Measurements from ENCODE around the gene RADX.

RADX gene

GRCh38 chrX:106684207-106684606, 72.4 kb downstream of the RADX start:
- no peak for DNase-seq

- no peak for DNase-seq
Observed at GRCh38 chrX:106692425-106693065, 80.8 kb downstream of the RADX start.

DNA sequence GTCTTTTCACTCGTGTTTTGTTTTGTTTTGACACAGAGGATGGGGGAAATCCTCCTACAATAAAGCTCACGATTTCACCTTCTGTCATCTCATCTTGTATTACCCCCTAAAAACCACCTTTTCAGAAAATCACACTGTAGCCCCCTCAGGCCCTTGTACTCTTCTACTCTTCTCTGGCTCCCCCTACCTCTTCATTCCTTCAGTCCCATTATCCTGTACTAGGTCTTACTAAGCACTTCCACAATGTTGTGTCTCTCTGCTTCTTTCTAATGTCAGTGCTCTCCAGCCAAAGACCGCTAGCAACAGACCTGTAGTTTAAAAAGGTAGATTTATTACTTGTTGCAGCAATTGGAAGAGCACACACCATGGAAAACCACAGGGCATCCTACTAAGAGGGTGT, 84.7 kb downstream of the RADX start:
- no peak for DNase-seq

- no peak for DNase-seq
Observed at GRCh38 chrX:106698693-106699092, 86.9 kb downstream of the RADX start.

GRCh38 chrX:106702636-106703035, 90.9 kb downstream of the RADX start:
- no peak for DNase-seq

DNA sequence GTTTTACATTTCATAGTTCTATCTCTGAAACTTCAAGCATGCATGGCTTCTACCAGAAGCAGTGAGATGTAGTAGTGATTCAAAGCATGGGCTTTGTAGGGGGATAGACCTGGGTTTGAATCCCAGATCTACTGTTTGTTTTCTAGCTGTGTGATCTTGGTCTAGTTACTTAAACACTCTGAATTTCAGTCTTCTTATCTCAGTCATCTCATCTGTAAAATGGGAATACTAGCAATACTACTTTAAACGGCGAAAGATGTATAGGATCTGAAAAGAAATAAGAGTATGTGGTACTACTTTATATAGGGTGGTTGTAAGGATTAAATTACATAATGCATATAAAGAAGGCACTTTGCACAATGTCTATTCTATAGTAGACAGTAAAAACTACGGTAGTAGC, 94.7 kb downstream of the RADX start:
- DNase-seq: no peak

DNA sequence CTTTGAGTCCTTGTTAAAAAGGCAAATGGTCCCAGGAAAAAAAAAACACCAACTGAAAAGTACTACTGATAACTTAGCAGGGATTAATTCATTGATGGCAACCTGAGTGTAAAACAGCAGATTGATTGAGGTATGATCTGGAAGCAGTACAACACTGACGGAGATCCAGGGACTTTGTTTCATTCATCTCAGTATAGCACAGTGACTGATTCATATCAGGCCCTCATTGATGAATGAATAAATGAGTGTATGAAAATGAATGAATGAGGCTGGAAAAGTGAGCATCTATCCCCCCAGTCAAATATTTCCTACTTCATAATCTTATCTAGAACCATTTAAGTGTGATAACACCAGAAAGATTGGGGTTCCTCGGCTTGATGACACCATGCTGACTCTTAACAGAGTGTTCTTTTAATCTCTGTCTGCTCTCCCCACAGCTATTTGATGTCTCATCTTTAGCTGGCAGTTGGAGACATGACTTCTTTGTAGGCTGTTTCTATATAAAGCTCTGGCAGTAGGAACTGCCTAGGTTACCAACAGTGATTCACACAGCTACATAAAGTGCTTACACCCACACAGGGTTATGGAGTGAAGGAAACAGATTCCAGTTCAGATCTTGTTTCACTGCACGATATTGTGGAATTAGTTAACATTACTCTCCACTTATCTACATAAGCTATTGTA, 96.1 kb downstream of the RADX start:
- DNase-seq: no peak

DNA sequence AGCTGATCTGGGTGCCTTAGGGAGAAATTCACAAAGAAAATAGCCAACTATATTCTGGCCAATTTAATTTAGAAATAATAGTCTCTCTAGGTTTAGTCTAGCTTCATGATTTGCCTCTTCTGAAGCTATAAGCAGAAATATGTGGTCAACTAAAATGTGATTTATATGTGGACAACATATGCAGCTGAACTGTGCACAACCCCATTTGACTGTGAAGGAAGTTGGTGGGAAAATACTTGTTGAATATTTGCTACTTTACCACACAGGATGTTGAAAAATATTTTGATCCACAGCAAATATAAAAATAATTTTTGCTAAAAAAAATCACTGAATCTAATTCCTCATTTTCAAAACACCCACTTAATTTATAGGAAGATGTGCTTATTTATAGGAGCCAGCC, 99.0 kb downstream of the RADX start:
- no peak for DNase-seq

DNA sequence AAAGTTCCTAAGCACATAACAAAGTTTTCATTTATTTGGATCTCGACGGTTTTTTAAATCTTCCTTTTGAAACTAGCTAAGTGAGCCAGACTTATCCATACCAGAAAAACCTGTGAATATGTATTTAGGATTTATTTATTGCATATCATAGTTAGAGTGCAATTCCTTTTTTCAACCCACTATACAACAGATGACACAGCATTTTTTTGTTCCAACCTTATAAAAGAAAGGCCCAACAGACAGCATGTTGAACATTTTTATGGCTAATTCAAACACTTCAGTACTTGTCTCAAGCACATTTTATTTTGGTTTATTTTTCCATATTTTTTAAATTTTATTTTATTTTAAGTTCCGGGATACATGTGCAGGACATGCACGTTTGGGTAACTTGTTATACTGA, 99.6 kb downstream of the RADX start:
- no peak for DNase-seq

DNA sequence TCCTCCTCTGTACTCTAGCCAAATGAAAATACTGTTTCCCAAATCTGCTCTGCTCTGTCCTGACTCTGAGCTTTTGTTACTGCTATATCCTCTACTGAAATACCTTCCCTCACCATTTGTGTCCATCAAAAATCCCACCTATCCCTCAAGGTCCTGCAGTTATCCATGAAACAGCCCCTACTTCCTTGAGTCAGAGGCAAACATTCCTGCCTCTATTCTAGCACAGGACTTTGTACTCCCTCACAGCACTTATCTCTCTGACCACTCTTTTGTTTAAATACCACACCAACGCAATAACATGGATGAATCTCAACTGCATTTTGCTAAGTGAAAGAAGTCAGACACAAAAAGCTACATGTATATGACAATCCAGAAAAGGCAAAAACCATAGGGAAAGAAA, 104.2 kb downstream of the RADX start:
- no peak for DNase-seq

DNA sequence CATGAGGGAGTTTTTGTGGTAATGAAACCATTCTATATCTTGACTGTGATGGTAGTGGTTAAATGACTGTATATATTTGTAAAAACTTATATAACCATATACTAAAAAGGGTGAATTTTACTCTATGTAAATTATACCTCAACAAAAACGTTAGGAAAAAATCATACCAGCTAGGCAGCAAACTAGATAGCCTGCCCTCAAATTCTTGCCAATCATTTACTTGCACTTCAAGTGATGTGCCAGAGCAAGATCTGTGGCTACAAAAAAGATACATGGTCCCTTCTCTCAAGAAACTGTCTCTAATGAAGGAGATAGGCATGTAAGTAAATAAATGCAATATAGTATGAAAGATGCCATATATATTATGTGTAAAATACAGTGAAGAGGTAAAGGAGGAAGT, 104.7 kb downstream of the RADX start:
- DNase-seq: no peak

DNA sequence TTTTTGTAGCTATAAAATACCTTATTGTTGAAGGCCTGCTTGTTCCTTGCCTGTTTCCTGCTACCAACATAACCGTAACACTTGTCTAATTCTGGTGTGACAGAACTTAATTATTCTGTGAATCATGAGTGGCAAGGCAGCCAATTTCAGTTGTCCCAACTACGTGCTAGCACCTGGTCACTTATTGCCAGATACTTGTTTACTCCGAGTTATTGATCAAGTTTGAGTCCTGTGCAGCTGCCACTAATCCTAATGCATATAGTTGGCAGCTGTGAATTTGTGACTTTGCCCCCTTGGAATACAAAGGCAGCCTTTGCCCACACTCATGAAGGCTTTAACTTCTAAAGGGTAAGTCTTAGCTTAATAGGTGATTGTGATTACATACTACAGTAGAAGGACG, 106.9 kb downstream of the RADX start:
- DNase-seq: no peak

DNA sequence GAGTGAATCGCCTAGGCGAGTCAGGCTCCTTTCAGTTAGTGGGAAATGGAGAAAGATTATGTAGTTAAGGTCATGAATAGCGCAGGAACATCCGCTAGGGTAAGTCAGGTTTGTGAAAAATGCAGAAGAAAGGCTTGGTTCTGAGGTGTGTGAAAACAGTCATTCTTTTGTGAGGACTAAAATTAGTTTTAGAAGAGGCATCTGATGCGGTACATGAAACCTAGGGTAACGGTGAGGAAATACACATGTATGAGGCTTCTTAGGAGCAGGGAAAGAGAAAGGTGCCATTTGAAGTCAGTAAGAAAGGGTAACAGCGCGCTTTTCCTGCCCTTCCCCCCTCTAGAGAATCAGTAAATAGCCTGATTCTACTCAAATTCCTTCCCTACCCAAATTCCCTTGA, 114.2 kb downstream of the RADX start:
- no peak for DNase-seq

- no peak for DNase-seq
Observed at GRCh38 chrX:106726485-106727437, 115.0 kb downstream of the RADX start, which contains the start of gene RNF128. Gene RNF128 (plus strand): TSS chrX:106726701. CDS start chrX:106726914, 213 bp downstream.

- no peak for DNase-seq
Observed at GRCh38 chrX:106728337-106728736, 116.6 kb downstream of the RADX start.

Measured in effector CD4-positive, alpha-beta T cell (primary cell).